ENCODE data around the gene UBE3C. TPM values are rescaled to one million over a fixed set of nuclear protein-coding genes. Genes with fewer than 3 reads are reported as not detected.

The UBE3C gene
- total RNA-seq, 1 donor from 2014 or later, result 60.4 TPM

DNA sequence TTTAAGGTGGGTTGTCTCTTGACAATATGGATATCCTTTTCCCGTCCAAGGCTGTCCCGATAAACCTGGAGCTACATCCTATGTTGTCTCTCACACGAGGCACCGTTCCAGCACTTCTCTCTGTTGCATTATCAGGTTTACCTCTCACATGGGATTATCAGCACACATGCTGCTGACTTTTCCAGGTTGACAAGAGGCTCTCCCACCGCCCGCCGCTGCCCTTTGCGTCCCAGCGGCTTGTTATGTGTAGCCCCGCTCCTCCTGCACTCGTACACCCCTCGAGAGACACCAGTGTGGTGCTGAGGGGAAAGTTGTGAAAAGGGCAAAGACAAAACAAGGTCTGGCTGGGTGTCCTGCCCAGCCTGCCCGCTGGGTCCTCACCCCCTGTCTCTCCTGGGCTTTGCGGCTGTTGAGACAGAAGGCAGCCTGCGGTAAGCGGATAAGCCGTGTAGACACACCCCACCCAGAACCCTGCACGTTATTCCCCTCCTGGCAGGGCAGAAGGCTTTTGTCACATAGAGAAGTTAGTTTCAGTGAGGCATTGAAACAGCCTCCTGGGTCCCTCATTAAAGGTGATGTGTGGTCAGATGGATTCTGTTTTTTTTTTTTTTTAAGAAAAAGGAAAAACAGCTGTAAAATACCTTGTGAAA is 38.7 kb downstream of the UBE3C start:
- no peak for DNase-seq (ENCODE audit: low spot score)

DNA sequence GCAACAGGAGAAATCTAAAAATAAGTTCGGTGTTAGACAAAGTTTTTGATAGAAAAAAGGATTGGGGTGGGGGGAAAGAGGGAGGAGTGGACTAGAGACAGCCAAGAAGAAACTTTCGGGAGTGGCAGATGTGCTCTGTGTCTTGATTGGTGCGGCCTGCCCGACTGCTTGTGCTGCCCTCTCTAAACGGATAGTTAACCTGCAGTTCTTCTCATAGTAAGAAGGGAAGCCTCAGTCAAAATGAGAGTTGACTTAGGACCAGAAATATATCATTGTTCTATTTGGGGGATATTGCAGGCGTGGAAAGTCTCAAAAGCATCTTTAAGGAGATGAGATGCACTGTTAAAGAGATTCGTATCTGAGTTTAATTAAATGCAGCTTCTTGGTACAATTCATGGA is 39.3 kb downstream of the UBE3C start:
- DNase-seq (ENCODE audit: low spot score), result no peak

DNA sequence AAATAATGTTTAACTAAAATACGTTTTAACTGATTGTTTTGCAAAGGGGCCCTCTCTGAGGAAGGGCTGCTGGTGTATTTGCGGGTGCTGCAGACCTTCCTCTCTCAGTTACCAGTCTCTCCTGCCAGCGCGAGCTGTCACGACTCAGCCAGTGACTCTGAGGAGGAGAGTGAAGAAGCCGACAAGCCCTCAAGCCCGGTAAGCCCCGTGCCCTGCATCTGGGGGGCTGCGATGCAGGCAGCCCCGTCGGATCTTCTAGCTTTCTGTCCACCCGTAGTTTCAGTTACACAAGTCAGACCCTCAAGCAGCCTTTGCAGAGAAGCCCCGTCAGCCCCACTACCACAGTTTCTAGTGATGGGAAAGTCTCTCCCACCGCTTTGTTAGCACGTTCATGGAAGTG is 45.1 kb downstream of the UBE3C start:
- no peak for DNase-seq (ENCODE audit: low spot score)

DNA sequence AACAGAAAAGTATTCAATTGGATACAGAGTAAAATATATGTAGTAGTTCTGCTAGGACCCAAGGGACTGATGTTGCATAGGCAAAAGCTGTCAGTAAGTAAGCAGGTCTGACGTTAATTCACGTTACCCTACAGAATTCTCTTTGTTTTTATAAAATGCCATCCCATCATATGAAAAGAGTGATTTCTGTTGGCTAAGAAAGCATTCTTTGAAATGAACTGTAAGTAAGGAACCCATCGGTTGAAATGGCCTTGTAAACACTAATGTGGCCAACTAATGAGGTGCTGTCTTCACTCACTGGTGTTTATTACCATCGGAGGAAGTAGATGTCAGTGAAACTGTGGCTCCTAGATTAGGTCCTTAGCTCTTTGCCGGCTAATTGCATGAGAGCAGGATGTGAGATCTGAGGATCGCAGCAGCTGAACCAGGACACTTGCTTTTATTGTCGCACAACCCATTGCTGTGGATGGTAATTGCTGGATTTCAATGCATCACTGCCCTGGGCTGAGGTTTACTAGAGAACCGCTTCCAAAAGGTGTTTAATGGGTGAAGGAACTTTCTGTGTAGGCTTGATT is 49.5 kb downstream of the UBE3C start:
- no peak for DNase-seq (ENCODE audit: low spot score)

DNA sequence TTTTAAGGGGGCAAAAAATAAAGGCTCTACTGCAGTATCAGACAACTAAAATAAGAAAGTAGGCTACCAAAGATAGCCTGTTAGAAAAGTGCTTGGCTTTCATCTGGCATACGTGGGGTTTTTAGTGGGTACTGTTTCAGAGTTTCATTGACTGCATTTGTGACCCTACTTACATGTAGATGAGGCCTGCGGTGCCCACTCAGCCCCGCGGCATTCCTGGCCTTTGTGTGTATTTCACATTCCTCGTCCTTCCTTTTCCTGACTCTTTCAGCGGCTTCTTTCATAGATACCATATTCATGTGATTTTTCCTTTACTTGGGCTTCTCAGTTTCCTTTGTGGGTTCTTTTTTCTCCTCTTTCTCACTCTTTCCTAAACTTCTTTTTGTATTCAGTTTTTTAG is 50.7 kb downstream of the UBE3C start:
- DNase-seq (ENCODE audit: low spot score), result no peak

DNA sequence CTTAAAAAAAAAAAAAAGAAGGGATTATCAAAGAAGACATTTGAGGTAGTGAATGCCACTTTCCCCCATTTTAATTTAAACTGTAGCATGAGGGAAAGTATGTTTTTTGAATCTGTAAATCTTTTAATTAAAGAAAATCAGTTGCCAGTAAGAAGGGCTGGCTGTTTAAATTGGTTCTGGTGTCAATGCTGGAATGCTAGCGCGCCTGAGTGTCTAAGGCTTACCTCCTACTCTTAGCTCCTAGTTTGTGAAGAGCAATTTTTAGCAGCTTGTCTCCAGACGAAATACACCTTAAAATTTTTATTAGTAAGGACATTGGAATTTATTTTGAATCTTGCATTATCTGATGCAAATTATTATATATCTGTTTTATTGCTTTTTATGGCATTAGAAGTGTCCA is 54.1 kb downstream of the UBE3C start:
- no peak for DNase-seq (ENCODE audit: low spot score)

DNA sequence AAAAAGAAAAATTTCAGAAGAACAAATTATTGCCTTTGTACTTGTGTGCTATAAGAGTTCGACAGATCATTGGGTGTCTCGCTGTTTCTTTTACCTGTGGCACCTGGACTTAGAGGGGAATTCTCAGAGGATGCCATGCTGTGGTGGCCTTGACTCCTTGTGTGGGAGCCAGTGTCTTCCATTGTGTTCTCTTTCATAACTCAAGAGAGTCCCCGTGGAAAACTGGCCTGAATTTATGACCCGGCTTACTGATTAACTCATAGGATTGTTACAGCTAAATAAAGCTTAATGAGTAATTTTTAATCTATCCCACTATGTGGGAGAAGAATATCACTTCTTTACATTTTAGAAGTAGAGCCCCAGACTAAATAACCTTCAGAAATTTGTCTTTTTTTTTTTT is 54.5 kb downstream of the UBE3C start:
- DNase-seq (ENCODE audit: low spot score), result peak; percentile 49

DNA sequence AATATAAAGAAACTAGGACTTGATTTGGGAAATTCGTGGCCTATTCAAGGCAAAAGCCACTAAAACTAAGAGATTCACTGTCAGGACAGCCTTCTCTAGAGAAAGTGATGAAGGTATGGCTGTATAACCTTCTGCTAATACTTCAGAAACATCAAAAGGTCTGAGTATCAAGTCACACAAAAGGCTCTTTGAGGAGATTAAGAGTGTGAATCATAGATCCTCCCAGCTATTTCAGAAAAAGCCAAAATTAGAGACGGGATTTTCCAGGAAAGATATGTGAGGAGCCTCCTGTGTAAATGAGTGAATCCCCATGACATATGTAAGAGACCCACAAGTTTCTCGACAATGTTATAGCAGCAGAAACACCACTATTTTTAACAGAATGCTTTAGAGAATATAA is 56.2 kb downstream of the UBE3C start:
- DNase-seq (ENCODE audit: low spot score), result no peak

DNA sequence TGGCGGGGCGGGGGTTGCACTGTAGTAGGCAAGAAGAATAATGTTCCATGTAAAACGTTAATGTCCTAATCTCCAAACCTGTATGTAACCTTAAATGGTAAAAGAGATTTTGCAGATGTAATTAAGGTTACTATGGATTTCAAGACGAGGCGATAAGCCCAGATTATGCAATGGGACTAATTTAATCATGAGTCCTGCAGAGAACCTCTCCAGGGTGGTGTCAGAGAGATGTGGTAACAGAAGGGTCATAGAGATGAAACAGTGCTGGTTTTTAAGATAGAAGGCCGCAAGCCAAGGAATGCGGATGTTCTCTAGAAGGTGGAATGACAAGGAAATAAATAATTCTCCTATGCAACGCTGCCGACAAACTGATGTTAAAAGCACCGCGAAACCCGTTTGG is 57.1 kb downstream of the UBE3C start:
- DNase-seq (ENCODE audit: low spot score), result no peak

DNA sequence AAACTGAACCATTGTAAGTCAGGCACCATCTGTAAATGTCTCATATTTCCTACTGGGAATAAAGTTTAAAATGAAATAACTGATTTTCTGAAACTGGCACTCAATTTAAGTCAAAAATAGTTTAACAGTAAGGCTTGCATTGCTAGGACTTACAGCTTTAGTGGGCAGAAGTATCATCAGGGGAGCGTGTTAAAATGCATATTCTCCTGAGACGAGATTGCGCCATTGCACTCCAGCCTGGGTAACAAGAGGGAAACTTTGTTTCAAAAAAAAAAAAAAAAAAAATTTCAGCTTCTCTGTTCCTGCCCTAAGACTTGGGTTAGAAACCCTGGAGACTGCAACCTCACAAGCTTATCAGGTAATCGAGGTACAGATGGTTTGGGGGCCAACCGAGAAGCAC is 65.4 kb downstream of the UBE3C start:
- DNase-seq (ENCODE audit: low spot score), result no peak

DNA sequence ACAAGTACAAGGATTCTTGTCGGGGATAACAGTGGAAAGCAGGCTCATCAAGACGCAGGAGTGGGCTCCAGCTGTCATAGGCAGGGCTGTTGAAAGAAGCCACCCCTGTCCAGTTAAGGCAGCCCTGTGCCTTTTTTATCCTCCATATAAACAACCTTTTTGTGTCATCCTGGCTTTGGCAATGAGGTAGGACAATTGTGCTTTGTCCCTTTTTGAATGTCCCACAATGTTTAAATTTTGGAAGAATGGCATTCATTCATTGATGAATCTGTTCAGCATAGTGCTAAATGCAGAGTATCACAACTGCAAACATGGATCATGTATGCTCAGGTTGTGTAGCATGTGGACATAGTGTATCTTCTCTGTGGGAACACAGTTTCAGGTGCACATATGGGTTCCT is 66.7 kb downstream of the UBE3C start:
- no peak for DNase-seq (ENCODE audit: low spot score)

DNA sequence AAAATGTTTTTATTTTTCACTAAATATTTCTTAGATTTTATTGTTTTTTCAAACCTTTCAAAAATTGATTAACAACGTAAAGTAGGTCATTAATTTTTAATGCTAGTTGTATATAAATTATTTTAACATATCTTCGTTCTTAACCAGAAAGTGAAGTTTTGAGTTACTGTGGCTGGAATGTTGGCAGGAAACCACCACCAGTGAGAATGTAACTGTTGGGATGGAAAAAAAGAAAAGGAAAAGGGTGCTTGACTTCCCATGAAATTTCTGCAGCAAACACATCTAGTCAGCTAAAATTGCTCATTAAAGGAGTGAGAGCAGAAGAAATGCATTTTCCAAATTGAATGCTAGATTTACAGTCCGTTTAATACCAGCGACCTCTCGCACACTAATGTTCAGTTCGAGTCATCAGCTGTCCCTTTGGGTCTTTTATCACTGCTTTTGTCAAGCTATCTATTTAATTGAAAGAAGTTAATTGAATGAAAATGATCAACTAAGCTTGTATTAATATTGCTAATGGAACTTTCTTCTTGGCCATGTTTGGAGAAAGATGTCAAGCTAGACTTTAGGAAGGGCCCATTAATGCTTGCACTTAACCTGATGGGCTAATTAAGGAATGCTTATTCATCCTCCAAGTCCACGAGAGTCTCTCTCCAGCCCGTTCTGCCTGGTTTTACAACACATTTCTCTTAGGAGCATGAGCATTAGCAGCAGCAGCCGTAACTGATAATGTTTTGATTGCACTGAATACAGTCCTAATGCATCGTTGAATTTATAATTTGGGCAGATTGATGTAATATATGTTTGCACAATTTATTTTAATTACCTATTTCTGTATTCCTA is 70.1 kb downstream of the UBE3C start:
- no peak for DNase-seq (ENCODE audit: low spot score)

DNA sequence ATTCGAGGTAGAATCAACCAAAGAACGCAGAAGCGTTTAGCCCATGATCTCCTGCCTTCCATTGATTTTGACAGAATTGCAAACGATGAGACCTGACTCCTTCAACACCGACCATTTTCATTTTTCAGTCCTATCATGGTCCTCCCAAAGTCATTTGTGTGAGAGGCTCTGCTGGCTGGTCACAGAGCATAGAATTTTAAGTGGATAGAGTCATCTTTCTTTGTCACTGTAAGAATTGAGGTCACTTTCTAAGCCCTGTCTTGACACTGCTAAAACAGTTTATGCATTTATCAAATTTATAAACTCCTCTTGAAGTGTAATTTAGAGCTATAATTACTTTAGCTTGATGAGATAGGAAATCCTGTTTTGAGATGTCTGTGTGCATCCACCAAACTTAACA is 72.0 kb downstream of the UBE3C start:
- DNase-seq (ENCODE audit: low spot score), result no peak

DNA sequence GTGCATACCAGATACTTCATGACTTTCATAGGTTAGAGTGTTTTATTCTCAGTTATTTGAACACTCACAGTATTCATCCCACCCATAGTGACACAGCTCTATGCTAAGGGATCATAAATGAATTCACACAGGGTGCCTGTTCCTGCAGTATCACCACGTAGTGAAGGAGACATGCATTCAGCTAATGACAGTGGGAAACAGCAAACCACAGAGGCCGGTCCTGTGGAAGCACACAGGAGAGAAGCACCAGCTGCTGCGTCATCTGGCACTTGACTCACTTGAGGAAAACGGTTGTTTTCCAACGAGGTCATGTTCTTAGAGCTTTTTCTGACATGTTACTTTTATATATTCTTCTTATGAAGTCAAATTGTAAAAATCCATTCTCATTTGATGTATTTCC is 73.0 kb downstream of the UBE3C start:
- no peak for DNase-seq (ENCODE audit: low spot score)

DNA sequence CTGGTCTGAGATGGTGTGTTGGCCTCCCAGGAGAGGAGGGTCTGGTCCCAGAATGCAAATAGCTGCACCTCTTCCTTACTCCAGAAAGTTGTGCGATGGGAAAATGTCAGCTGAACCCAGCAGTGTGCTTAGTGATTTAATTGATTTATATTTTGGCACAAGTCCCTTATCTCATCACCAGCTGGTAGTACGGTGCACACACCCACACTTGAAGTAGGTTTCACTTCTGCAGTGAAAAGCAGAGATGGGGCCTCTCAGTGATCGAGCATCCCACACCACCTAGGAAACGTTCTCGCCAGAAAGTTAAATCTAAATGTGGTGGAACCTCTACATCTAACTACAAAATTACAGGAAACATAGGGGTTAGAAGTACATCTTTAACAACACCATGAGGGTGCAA is 80.4 kb downstream of the UBE3C start:
- DNase-seq (ENCODE audit: low spot score), result no peak

DNA sequence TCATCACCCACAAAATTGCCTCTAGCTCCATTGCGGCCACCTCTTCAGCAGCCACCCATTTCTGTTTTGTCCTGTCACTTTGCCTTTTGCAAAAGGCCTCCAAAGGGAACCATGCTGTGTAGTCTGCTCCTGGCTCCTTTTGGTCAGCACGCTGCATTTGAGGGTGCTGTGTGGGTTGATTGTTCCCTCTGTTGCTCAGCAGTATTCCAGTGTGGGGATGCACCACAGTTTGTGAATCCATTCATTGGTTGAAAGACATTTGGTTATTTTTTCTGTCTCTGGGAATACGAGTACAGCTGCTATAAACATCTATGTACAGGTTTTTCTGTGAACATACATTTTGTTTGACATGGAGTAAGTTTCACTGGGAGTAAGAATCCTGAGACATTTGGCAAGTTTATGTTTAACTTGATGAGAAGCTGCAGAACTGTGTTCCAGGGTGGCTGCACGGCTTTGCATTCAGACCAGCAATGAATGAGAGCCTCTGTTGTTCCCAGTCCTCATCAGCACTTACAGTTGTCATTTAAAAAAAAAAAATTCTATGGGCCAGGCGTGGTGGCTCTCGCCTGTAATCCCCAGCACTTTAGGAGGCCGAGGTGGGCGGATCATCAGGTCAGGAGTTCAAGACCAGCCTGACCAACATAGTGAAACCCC is 82.3 kb downstream of the UBE3C start:
- no peak for DNase-seq (ENCODE audit: low spot score)

DNA sequence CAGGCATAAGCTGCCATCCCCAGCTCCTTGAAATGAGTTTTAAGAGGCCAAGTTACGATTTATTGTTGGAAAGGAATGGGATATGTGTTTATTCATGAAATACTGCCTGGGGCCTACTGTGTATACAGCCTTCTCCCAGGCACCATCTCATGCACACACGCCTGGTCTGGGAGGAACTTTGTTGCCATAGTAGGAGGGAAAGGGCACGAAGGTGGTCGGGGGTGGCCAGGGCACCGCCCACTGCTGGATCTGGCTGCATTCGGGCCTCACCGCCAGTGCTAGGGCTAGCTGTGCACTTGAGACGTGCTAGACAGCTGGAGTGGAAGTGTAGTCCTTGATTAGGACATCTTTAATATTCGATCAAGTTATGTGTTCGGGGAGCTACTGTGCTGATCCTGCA is 84.0 kb downstream of the UBE3C start:
- DNase-seq (ENCODE audit: low spot score), result no peak

DNA sequence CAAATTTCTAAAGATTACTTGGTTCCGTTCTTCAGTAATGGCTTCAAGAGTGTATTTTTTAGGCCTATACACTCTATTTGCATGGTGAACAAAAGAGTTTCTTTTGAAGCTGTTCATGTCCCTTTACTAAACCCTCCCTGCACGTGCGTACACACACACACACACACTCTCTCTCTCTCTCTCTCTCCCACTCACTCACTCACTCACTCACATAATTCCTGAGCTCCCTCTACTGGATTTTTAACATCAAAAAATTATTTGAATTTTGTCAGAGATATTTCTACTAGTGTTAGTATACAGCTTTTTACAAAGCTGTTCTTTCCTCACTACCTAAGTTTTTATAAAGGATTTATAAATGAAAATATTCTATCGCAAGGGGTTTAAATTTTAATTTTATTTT is 85.9 kb downstream of the UBE3C start:
- no peak for DNase-seq (ENCODE audit: low spot score)

DNA sequence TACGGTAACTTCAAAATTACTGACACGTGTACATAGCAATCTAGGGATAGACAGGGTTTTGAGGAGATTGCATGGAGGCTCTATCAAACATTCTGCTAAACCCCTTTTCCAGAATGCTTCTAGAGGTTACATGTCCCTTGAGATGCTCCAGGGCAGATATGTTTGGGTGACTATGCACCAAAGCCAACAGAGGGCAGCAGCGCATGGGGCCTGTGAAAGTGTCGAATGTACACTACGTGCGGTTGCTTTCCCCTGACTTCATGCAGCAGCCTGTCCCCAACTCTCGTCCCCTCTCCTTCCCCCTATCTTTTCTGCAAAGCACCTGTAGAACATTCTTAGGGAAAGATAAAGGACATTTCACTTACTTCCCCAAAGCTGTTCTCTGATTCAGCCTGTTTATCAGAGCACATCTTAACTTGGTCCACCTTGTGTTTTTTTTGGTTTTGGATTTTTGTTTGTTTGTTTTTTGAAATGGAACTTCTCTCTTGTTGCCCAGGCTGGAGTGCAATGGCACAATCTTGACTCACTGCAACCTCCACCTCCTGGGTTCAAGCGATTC is 90.2 kb downstream of the UBE3C start:
- no peak for DNase-seq (ENCODE audit: low spot score)

DNA sequence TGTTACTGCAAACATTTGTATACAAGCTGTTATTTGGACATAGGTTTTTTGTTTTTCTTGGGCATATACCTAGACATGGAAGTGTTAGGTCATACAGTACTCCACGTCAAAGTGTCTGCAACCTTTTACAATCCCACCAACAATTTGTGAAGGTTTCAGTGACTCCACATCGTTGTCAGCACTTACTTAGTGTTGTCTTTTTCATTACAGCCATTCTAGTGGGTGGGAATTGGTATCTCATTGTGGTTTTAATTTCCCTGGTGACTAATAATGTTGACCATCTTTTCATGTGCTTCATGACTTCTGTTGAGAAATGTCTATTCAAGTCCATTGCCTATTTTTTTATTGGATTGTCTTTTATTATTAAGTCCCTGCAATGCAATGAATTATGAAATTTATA is 95.0 kb downstream of the UBE3C start:
- no peak for DNase-seq (ENCODE audit: low spot score)

DNA sequence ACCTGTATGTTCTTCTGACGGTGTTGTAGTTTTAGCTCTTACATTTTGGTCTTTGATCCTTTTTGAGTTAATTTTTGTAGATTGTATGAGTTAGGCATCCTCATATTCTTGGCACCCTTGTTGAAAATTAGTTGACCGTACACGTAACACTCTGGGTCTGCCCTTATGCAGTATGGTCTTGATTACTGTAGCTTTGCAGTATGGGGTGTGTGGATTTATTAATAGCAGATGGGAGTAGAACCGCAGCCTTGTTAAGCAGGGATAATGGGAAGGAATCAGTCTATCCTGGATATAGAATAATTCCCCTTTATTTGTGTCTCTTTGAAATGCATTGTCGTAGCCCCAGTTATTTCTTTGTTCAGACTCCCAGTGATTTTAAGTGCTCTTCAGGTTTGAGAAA is 95.5 kb downstream of the UBE3C start:
- no peak for DNase-seq (ENCODE audit: low spot score)

All from mucosa of gallbladder (tissue), 1 donor.